HepG2 (cell line): ENCODE measurements around the gene PDE3A. TPM values are rescaled to one million over a fixed set of nuclear protein-coding genes. Genes with fewer than 3 reads are reported as not detected.
"Not testable (repeated sequence)": the region's sequence is repeated elsewhere in the genome, so short reads cannot be mapped to it uniquely, and the experiment has no call there.

Experiments used
- ATAC-seq: fragments of 200-7000 bp; cut with Tn5 transposase; 3 replicates; pipeline ENCODE4 v1.9.1; 2020; ENCODE audit warnings: mild to moderate bottlenecking, moderate library complexity
- BruUV-seq: library from RNA; stranded (reverse); fragments of 400-500 nt; replicated peaks from 2 replicates; lab custom pipeline; 2021; lab: Mats Ljungman, UMichigan
- CTCF ChIA-PET: fragments of 300-600 bp; formaldehyde crosslinking; extraction: SDS; loops from one replicate; lab custom pipeline; 2021; ENCODE audit warnings: low total read pairs, inconsistent platforms, low intra/inter-chr PET ratio; lab: Yijun Ruan, JAX
- POLR2A ChIA-PET: fragments of 350-600 bp; sonication (Branson Sonifier 250); formaldehyde crosslinking; loops from one replicate; lab custom pipeline; 2020; ENCODE audit warnings: antibody characterized with exemption, inconsistent platforms; lab: Yijun Ruan, JAX
- DNase-seq: peaks from one replicate; pipeline ENCODE4 v3.0.0-alpha.2; 2015; ENCODE audit warnings: low spot score
- FAIRE-seq: peaks from 3 replicates; lab custom pipeline; 2011; peaks lifted over from hg19 to GRCh38; lab: Jason Lieb, UNC
- H2AFZ ChIP-seq: one replicate; pipeline ENCODE4 v1.6.1; 2011; ENCODE audit warnings: low read length, inconsistent platforms
- H3K27ac ChIP-seq: fragments of 300-600 bp; 3 replicates; pipeline ENCODE4 v1.8.0; 2011; ENCODE audit warnings: mixed run types, mild to moderate bottlenecking, mixed read lengths, low read length, inconsistent platforms; ENCODE audit not compliant: insufficient read depth; ENCODE audit errors: extremely low read length
- H3K27me3 ChIP-seq, 2 experiments: fragments of 200-600 bp in 1 of 2; 2 replicates in 1 of 2; 3 replicates in 1 of 2; pipeline versions ENCODE4 v1.6.0 to v1.8.0; 2011; ENCODE audit warnings: low read length in 2 of 2, mild to moderate bottlenecking in 2 of 2, moderate library complexity in 2 of 2, inconsistent platforms in 1 of 2; ENCODE audit not compliant: insufficient read depth in 2 of 2, control insufficient read depth in 1 of 2
- H3K36me3 ChIP-seq, 2 experiments: fragments of 200-600 bp in 1 of 2; replicated peaks in 1 of 2; 2 replicates in 1 of 2; 3 replicates in 1 of 2; pipeline versions ENCODE4 v1.5.1 to v1.8.0; 2011; ENCODE audit warnings: low read length in 2 of 2, inconsistent platforms in 1 of 2; ENCODE audit not compliant: insufficient read depth in 2 of 2, control insufficient read depth in 1 of 2
- H3K4me1 ChIP-seq: 2 replicates; pipeline ENCODE4 v1.5.1; 2012; ENCODE audit warnings: low read length, inconsistent platforms; ENCODE audit not compliant: insufficient read depth
- H3K4me2 ChIP-seq: 2 replicates; pipeline ENCODE4 v1.6.0; 2011; ENCODE audit warnings: low read depth, low read length, inconsistent platforms
- H3K4me3 ChIP-seq, 3 experiments: fragments of 200-600 bp in 1 of 3; sonication (generic), shearing (Covaris generic) in 1 of 3; replicated peaks in 1 of 3; 2 replicates each; pipeline ENCODE4 v1.5.1; 2011 to 2016; ENCODE audit warnings: low read length in 3 of 3, inconsistent platforms in 2 of 3, low read depth in 2 of 3, mild to moderate bottlenecking in 2 of 3, control low read depth in 1 of 3, mixed read lengths in 1 of 3; ENCODE audit not compliant: insufficient read depth in 1 of 3
- H3K79me2 ChIP-seq: one replicate; pipeline ENCODE4 v1.6.1; 2011; ENCODE audit warnings: low read length, inconsistent platforms; ENCODE audit not compliant: insufficient read depth
- H3K9ac ChIP-seq: 2 replicates; pipeline ENCODE4 v1.6.0; 2011; ENCODE audit warnings: mild to moderate bottlenecking, low read depth, low read length, inconsistent platforms; ENCODE audit not compliant: insufficient read depth
- H3K9me3 ChIP-seq: 2 replicates; pipeline ENCODE4 v1.5.1; 2012; ENCODE audit warnings: mild to moderate bottlenecking, low read length
- H4K20me1 ChIP-seq: 2 replicates; pipeline ENCODE4 v1.6.0; 2011; ENCODE audit warnings: inconsistent platforms, mild to moderate bottlenecking, low read length, moderate library complexity; ENCODE audit not compliant: insufficient read depth
- CCAR2 ChIP-seq: fragments of 200-400 bp; formaldehyde crosslinking; optimal IDR thresholded peaks from 2 replicates; pipeline ENCODE3; 2018; ENCODE audit warnings: low read depth, mild to moderate bottlenecking, low read length, moderate library complexity
- EP300 ChIP-seq, 3 experiments: sonication (generic) in 1 of 3; formaldehyde crosslinking in 1 of 3; IDR thresholded peaks; 2 replicates each; pipeline versions ENCODE4 v1.5.1 to v1.6.1; 2011 to 2020; ENCODE audit warnings: low read depth in 2 of 3, low read length in 2 of 3, borderline replicate concordance in 1 of 3, improper control_type of control experiment in 1 of 3, mild to moderate bottlenecking in 1 of 3, missing genetic modification reagents in 1 of 3, moderate library complexity in 1 of 3
- MZF1 ChIP-seq: sonication (generic); formaldehyde crosslinking; IDR thresholded peaks from 2 replicates; pipeline ENCODE4 v1.8.1; 2023; ENCODE audit warnings: mild to moderate bottlenecking, missing genetic modification reagents, borderline replicate concordance
- NCOA5 ChIP-seq: sonication (generic); formaldehyde crosslinking; IDR thresholded peaks from 2 replicates; pipeline ENCODE4 v1.4.0; 2020; ENCODE audit warnings: missing genetic modification reagents
- NONO ChIP-seq, 2 experiments: fragments of 450-650 bp in 1 of 2; sonication (generic) in 1 of 2; formaldehyde crosslinking in 1 of 2; IDR thresholded peaks in 1 of 2; conservative IDR thresholded peaks in 1 of 2; 2 replicates each; pipeline versions ENCODE4 v1.6.1 to v1.8.0; 2017 to 2022; ENCODE audit warnings: mild to moderate bottlenecking in 1 of 2, missing genetic modification reagents in 1 of 2, moderate library complexity in 1 of 2
- REL ChIP-seq: sonication (generic); formaldehyde crosslinking; conservative IDR thresholded peaks from 2 replicates; pipeline ENCODE4 v1.8.0; 2022; ENCODE audit warnings: mild to moderate bottlenecking, missing genetic modification reagents, moderate library complexity
- RFX3 ChIP-seq: IDR thresholded peaks from 2 replicates; pipeline ENCODE4 v1.6.1; 2016; ENCODE audit warnings: missing biosample characterization, missing genetic modification reagents
- ZFP37 ChIP-seq: sonication (generic); formaldehyde crosslinking; IDR thresholded peaks from 2 replicates; pipeline ENCODE4 v1.4.0; 2020; ENCODE audit warnings: missing genetic modification reagents, borderline replicate concordance
- ZNF234 ChIP-seq: sonication (generic); formaldehyde crosslinking; conservative IDR thresholded peaks from 2 replicates; pipeline ENCODE4 v1.5.1; 2020; ENCODE audit warnings: mild to moderate bottlenecking, missing genetic modification reagents
- whole genome bisulfite sequencing: methylation state at CpG from one replicate; pipeline ENCODE4 v1.1.6; 2017; ENCODE audit warnings: low lambda C conversion rate; 5-methylcytosine and 5-hydroxymethylcytosine counted together
- in situ Hi-C: cut with HindIII; loops from 2 replicates; pipeline ENCODE4 v1.10.0; 2017; ENCODE audit warnings: low pct_unique_long_range_greater_than_20kb; ENCODE audit not compliant: extremely low pct_ligation_motif_present
- intact Hi-C: fragments of 100-400 bp; cut with micrococcal nuclease; formaldehyde crosslinking; loops from one replicate; pipeline ENCODE4 v1.10.0; 2022; ENCODE audit not compliant: unreplicated experiment
- polyA plus RNA-seq, 8 experiments: library from polyadenylated mRNA; depleted of rRNA in 3 of 8; stranded (reverse) in 7 of 8; unstranded in 1 of 8; fragments of >200 nt; fragmentation: Illumina TruSeq in 4 of 8; extraction: Trizol in 4 of 8; gene quantifications; 2 replicates each; pipeline versions ENCODE4 v1.2.1 to v1.2.3, GENCODE V29; 2011 to 2016; ENCODE audit warnings: low read depth in 4 of 8, missing spikeins in 1 of 8, mixed read lengths in 1 of 8; ENCODE audit not compliant: insufficient read depth in 1 of 8
- total RNA-seq, 5 experiments: library from RNA; depleted of rRNA; stranded (reverse); fragments of >200 nt; fragmentation: Illumina TruSeq; extraction: Trizol; gene quantifications; 2 replicates each; pipeline ENCODE4 v1.2.3, GENCODE V29; 2016; ENCODE audit warnings: low read depth in 1 of 5
- TF ChIP-seq, protein P1 (sequence below): sonication (generic); formaldehyde crosslinking; IDR thresholded peaks from 2 replicates; pipeline ENCODE4 v1.4.0; 2020; ENCODE audit warnings: missing genetic modification reagents

Gene PDE3A
- total and polyA plus RNA-seq, 2 of the 13 experiments (the other 11 are each of a cell fraction or from before 2014, with no cell fraction given) = 0.77 to 1.5 TPM

DNA sequence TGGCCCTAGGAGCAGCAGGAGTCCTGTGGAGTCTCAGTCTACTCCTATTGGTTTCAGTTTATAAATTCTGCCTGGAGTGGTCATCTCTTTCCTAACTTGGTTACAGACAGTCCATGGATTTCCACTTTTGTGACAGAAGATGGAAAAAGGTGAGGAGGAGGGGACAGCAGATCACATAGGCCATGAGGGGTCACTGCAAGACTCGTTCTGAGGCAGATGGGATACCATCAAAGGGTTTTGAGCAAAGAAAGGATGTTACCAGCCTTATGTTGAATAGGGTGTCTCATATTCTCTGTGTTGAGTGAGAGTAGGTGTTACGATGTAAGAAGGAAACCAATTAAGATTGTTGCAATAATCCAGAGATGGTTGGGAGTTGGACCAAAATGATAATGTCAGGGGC is 15.3 kb downstream of the PDE3A start (continued):
- TF ChIP-seq EP300 (IDR thresholded peaks at IDR 0.05; ENCODE audit: low read depth in 2 of 2, low read length in 2 of 2) (no peak), EP300 (CRISPR knock-in tag; IDR thresholded peaks at IDR 0.05; ENCODE audit: borderline replicate concordance) (no peak), RFX3 (CRISPR knock-in tag) (no peak)

DNA sequence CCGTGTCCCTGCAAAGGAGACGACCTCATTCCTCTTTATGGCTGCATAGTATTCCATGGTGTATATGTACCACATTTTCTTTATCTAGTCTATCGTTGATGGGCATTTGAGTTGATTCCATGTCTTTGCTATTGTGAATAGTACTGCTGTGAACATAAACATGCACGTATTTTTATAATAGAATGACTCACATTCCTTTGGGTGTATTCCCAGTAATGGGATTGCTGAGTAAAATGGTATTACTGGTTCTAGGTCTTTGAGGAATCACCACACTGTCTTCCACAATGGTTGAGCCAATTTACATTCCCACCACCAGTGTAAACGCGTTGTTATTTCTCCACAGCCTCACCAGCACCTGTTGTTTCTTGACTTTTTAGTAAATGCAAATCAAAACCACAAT is 16.5 kb downstream of the PDE3A start:
- H3K4me3 ChIP-seq, H3K4me1 ChIP-seq, in situ Hi-C loops, POLR2A ChIA-PET, H3K36me3 ChIP-seq, H3K79me2 ChIP-seq, H3K27ac ChIP-seq, H3K4me2 ChIP-seq, BruUV-seq, intact Hi-C loops, H3K9ac ChIP-seq, H3K27me3 ChIP-seq, H2AFZ ChIP-seq, H3K9me3 ChIP-seq, ATAC-seq, CTCF ChIA-PET, H4K20me1 ChIP-seq, FAIRE-seq, DNase-seq: not testable (repeated sequence)
- 41% methylated on average over 6 of the region's 6 CpGs for WGBS

DNA sequence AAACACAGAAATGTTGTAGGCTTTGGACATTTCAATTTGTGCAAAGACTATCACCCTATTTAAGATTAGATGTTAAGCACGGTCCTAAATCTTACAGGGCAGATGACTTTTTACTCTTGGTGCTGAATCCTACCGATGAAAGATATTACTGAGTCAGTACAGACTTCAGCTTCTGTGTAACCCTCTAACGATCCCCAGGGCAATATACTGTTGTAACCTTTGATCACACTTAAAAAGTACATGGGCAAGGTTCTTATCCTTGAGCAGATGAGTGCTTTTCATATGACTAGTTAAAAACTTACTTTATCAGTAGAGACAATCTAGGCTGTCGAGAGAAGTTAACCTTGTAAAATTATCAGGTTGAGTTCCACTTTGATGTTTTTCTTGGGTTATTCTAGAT is 22.5 kb downstream of the PDE3A start:
- Histone ChIP-seq H3K27me3 (no peaks in the 10 kb centered on the region), H3K27ac (no peak overlapping the region), H3K79me2 (no peaks in the 10 kb centered on the region), H4K20me1 (no peaks in the 10 kb centered on the region), H3K4me1 (no peaks in the 10 kb centered on the region), H3K4me3 (no peak overlapping the region), H2AFZ (no peak overlapping the region), H3K9ac (no peak overlapping the region), H3K9me3 (no peaks in the 10 kb centered on the region), H3K4me2 (no peak overlapping the region), H3K36me3 (no peaks in the 10 kb centered on the region)
- POLR2A ChIA-PET = no interaction called here
- in situ Hi-C loops (no loop called here), intact Hi-C loops (no loop called here)
- FAIRE-seq = no peak
- no TSS peak for BruUV-seq
- WGBS = 3% methylated on average over 4 of the region's 4 CpGs
- no peak for TF ChIP-seq CCAR2
- TF ChIP-seq MZF1 = no peak
- no peak for TF ChIP-seq REL
- no peak for TF ChIP-seq ZFP37 (CRISPR knock-in tag)
- no peak for TF ChIP-seq NCOA5
- no peak for TF ChIP-seq ZNF234
- TF ChIP-seq NONO (IDR thresholded peaks at IDR 0.05) = no peak
- TF ChIP-seq NONO (CRISPR knock-in tag; conservative IDR thresholded peaks at IDR 0.05) = no peak
- TF ChIP-seq, protein P1, sequence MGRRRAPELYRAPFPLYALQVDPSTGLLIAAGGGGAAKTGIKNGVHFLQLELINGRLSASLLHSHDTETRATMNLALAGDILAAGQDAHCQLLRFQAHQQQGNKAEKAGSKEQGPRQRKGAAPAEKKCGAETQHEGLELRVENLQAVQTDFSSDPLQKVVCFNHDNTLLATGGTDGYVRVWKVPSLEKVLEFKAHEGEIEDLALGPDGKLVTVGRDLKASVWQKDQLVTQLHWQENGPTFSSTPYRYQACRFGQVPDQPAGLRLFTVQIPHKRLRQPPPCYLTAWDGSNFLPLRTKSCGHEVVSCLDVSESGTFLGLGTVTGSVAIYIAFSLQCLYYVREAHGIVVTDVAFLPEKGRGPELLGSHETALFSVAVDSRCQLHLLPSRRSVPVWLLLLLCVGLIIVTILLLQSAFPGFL (CRISPR knock-in tag) = no peak
- no peak for DNase-seq
- no peak for ATAC-seq
- CTCF ChIA-PET = no interaction called here
